ENCODE measurements around the gene SORCS1. TPM values are rescaled to one million over a fixed set of nuclear protein-coding genes. Genes with fewer than 3 reads are reported as not detected.

SORCS1 gene
- total RNA-seq, 6 experiments from 2014 or later = 0.09 to 0.14 (median 0.10) TPM; not detected in 3

DNA sequence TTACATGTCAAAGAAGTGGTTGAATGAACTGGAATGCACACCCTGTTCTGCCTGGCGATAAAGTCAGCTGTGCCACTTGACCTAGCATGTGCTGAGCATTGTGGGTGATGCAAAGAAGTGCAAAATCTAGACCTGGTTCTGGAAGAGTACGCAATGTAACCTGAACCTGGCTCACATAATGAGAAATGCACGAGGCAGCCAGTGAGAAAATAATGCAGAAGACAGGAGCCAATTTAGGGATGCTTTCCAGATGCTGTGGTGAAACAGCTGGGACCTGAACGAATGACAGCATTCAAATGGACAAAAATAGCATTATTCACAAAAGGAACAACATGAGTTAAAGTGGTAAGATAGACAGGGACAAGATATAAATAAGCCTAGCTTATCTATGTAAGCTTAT, 402.6 kb downstream of the SORCS1 start:
- no peaks in the 10 kb centered on the region for H3K27me3 Mint-ChIP-seq (ENCODE audit: insufficient read depth)
- H3K36me3 Mint-ChIP-seq (ENCODE audit: low read depth) = no peaks in the 10 kb centered on the region
- DNase-seq = no peak
- H3K4me1 Mint-ChIP-seq (ENCODE audit: low read depth) = no peaks in the 10 kb centered on the region
- H3K9me3 Mint-ChIP-seq = peaks cover 21% of the 10 kb centered on the region
- H3K27ac Mint-ChIP-seq = no peak overlapping the region
- H3K4me3 Mint-ChIP-seq = no peak overlapping the region
- TF ChIP-seq, protein P1, sequence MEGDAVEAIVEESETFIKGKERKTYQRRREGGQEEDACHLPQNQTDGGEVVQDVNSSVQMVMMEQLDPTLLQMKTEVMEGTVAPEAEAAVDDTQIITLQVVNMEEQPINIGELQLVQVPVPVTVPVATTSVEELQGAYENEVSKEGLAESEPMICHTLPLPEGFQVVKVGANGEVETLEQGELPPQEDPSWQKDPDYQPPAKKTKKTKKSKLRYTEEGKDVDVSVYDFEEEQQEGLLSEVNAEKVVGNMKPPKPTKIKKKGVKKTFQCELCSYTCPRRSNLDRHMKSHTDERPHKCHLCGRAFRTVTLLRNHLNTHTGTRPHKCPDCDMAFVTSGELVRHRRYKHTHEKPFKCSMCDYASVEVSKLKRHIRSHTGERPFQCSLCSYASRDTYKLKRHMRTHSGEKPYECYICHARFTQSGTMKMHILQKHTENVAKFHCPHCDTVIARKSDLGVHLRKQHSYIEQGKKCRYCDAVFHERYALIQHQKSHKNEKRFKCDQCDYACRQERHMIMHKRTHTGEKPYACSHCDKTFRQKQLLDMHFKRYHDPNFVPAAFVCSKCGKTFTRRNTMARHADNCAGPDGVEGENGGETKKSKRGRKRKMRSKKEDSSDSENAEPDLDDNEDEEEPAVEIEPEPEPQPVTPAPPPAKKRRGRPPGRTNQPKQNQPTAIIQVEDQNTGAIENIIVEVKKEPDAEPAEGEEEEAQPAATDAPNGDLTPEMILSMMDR (IDR thresholded peaks at IDR 0.05) = no peak

DNA sequence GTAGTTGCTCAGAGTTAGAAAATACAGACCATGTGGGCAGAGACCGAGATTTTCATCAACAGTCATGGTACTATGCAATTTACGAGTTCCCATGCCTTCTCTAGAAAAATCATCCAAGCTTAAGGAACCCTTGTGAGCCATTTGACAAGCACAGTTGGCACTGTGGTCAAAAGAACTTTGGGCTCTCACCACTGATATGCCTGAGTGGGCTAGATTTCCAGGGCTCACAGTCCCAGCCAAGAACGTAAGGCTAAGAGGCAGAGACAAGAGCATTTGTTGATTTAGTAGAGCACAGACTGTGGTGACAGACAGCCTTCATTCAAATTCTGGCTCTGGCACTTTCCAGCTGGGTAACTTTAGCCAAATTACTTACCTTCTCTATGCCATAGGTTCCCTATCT, 407.0 kb downstream of the SORCS1 start:
- Mint-ChIP-seq H3K9me3 (peaks cover 21% of the 10 kb centered on the region), H3K27ac (no peak overlapping the region), H3K36me3 (ENCODE audit: low read depth) (no peaks in the 10 kb centered on the region), H3K4me3 (no peak overlapping the region), H3K27me3 (ENCODE audit: insufficient read depth) (no peaks in the 10 kb centered on the region), H3K4me1 (ENCODE audit: low read depth) (no peaks in the 10 kb centered on the region)
- TF ChIP-seq, protein P1 (IDR thresholded peaks at IDR 0.05) = no peak
- DNase-seq = no peak

DNA sequence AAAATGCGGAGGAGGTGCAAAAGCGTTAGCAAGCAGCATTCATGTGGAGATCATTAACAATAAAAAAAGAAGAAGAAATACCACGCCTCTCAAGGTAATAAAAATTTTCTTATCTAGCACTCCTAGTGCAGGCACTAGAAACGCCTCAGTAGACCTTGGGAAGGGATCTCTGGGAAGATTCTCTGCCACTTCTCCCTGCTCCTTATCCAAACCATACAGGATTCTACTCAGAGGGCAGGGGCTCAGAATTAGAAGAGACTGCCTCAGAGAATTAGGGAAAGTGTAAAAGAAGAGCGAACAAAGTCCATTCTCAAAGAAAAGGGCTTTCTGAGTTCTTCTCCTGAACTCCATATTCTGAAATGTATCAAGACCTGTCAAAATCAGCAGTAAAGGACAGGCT, 413.4 kb downstream of the SORCS1 start:
- H3K9me3 Mint-ChIP-seq = peaks cover 8% of the 10 kb centered on the region; the same call in 1 of the 2 replicates
- TF ChIP-seq, protein P1 (IDR thresholded peaks at IDR 0.05) = no peak
- H3K4me3 Mint-ChIP-seq = no peak overlapping the region
- H3K27ac Mint-ChIP-seq = no peak overlapping the region
- no peaks in the 10 kb centered on the region; the same call in 1 of the 2 replicates for H3K27me3 Mint-ChIP-seq (ENCODE audit: insufficient read depth)
- no peaks in the 10 kb centered on the region for H3K36me3 Mint-ChIP-seq (ENCODE audit: low read depth)
- DNase-seq = no peak
- no peaks in the 10 kb centered on the region for H3K4me1 Mint-ChIP-seq (ENCODE audit: low read depth)

DNA sequence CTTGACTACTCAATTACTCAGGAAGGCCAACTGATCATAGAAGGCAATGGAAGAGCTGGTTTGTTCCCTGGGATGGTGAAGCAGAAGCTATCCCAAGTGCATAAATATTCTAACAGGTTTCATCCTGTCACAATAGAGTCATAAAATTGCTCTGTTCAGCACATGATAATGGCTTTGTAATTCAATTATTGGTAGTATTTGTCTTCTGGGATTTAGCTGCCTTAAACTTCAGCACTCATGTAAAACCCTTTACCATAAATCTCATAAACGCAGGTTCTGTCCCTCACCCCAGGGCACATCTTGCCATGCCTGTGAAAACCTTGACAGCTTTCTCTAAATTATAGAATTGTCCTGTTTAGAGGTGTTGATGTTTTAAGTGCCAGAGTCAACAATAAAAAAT, 417.6 kb downstream of the SORCS1 start:
- H3K27ac Mint-ChIP-seq = no peak overlapping the region
- no peaks in the 10 kb centered on the region for H3K4me1 Mint-ChIP-seq (ENCODE audit: low read depth)
- no peak for DNase-seq
- H3K27me3 Mint-ChIP-seq (ENCODE audit: insufficient read depth) = no peaks in the 10 kb centered on the region; the same call in 1 of the 2 replicates
- TF ChIP-seq, protein P1 (IDR thresholded peaks at IDR 0.05) = no peak
- no peaks in the 10 kb centered on the region for H3K36me3 Mint-ChIP-seq (ENCODE audit: low read depth)
- peaks cover 12% of the 10 kb centered on the region; the same call in 1 of the 2 replicates for H3K9me3 Mint-ChIP-seq
- no peak overlapping the region for H3K4me3 Mint-ChIP-seq

DNA sequence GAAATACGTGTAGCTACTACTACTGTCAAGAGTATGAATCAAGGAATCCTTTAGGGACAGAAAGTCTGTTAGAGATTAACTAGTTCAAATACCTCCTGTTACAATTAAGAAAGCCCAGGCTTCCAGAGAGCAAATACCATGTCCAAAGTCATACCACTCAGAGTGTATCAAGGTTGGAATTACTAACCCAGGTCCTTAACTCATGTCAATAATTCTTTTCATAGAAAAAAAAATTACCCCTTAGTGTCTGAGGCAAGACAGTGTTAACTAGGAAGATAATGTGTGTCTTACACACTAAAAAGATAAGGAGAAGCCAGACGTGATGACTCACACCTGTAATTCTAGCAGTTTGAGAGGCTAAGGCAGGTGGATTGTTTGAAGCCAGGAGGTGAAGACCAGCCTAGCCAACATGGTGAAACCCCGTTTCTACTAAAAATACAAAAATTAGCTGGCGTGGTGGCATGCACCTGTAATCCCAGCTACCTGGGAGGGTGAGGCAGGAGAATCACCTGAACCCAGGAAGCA, 423.4 kb downstream of the SORCS1 start:
- H3K27ac Mint-ChIP-seq = no peak overlapping the region
- no peak for DNase-seq
- no peaks in the 10 kb centered on the region for H3K27me3 Mint-ChIP-seq (ENCODE audit: insufficient read depth)
- H3K9me3 Mint-ChIP-seq = peaks cover 21% of the 10 kb centered on the region
- no peaks in the 10 kb centered on the region for H3K36me3 Mint-ChIP-seq (ENCODE audit: low read depth)
- no peaks in the 10 kb centered on the region for H3K4me1 Mint-ChIP-seq (ENCODE audit: low read depth)
- H3K4me3 Mint-ChIP-seq = no peak overlapping the region
- TF ChIP-seq, protein P1 (IDR thresholded peaks at IDR 0.05) = no peak

DNA sequence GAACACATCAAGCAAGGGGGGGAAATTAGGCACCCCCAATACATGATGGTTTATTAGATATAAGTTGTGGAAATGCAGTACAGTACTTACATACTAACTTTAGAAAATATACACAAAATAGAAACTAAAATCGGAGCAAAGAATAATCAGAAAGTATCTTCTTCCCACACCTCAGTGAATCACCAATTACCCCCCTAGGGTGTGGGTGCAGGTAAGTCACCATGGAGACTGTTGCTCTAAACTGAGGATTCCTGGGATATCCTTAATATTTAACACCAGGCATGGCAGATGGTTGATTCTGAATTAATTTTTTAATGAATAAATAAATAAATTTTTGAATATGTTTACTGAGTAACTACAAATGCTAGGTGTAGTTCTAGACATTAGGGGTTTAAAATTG, 424.4 kb downstream of the SORCS1 start:
- H3K4me1 Mint-ChIP-seq (ENCODE audit: low read depth) = no peaks in the 10 kb centered on the region
- DNase-seq = no peak
- H3K4me3 Mint-ChIP-seq = no peak overlapping the region

More for the DNA sequence above, 424.4 kb downstream of the SORCS1 start:
- no peaks in the 10 kb centered on the region for H3K27me3 Mint-ChIP-seq (ENCODE audit: insufficient read depth)
- no peaks in the 10 kb centered on the region for H3K36me3 Mint-ChIP-seq (ENCODE audit: low read depth)
- H3K27ac Mint-ChIP-seq = no peak overlapping the region
- TF ChIP-seq, protein P1 (IDR thresholded peaks at IDR 0.05) = no peak
- peaks cover 21% of the 10 kb centered on the region for H3K9me3 Mint-ChIP-seq
